ENCODE measurements around the gene PRH1. TPM values are rescaled to one million over a fixed set of nuclear protein-coding genes. Genes with fewer than 3 reads are reported as not detected.

PRH1 gene
- total and polyA plus RNA-seq, 2 donors (not counting 1 experiment from before 2014, with no cell fraction given), result 1.2 to 19.2 TPM

GRCh38 chr12:10900530-10900929, 16.5 kb upstream of the PRH1 start:
- DNase-seq (ENCODE audit: low read depth in 2 of 2), result no peak
- H3K4me2 ChIP-seq (ENCODE audit: extremely low read depth, insufficient read depth, low read length), result no peak overlapping the region
- H3K36me3 ChIP-seq (ENCODE audit: control insufficient read depth, insufficient read depth, low read length), result no peaks in the 10 kb centered on the region
- no peaks in the 10 kb centered on the region for H3K79me2 ChIP-seq (ENCODE audit: control insufficient read depth, insufficient read depth, low read length)
- no peak overlapping the region for H3K4me3 ChIP-seq (replicated peaks in 1 of 4; ENCODE audit: control extremely low read depth in 1 of 4, insufficient read depth in 1 of 4, low read depth in 3 of 4, low read length in 4 of 4)
- TF ChIP-seq CTCF (conservative IDR thresholded peaks at IDR 0.05 in 1 of 2, IDR thresholded peaks at IDR 0.05 in 1 of 2; ENCODE audit: low read depth in 1 of 2, low read length in 2 of 2) (no peak), EZH2 (IDR thresholded peaks at IDR 0.05; ENCODE audit: low read length, missing control alignments) (no peak)
- no peak overlapping the region for H2AFZ ChIP-seq (ENCODE audit: low read length)
- H3K4me1 ChIP-seq (ENCODE audit: control insufficient read depth, extremely low read depth, insufficient read depth, low read length), result no peaks in the 10 kb centered on the region
- no peak overlapping the region for H3K27ac ChIP-seq (ENCODE audit: insufficient read depth, low read length)
- no peaks in the 10 kb centered on the region for H4K20me1 ChIP-seq (ENCODE audit: control insufficient read depth, extremely low read depth, insufficient read depth, low read length)
- no peaks in the 10 kb centered on the region for H3K9me3 ChIP-seq (ENCODE audit: control insufficient read depth, insufficient read depth, low read depth, low read length)
- H3K27me3 ChIP-seq (ENCODE audit: control insufficient read depth, insufficient read depth, low read length), result no peaks in the 10 kb centered on the region
- no peak overlapping the region for H3K9ac ChIP-seq (ENCODE audit: insufficient read depth, low read length)

GRCh38 chr12:10896854-10897253, 12.8 kb upstream of the PRH1 start:
- Histone ChIP-seq H3K27ac (ENCODE audit: insufficient read depth, low read length) (no peak overlapping the region), H3K36me3 (ENCODE audit: control insufficient read depth, insufficient read depth, low read length) (no peaks in the 10 kb centered on the region), H3K79me2 (ENCODE audit: control insufficient read depth, insufficient read depth, low read length) (no peaks in the 10 kb centered on the region), H4K20me1 (ENCODE audit: control insufficient read depth, extremely low read depth, insufficient read depth, low read length) (no peaks in the 10 kb centered on the region), H3K27me3 (ENCODE audit: control insufficient read depth, insufficient read depth, low read length) (no peaks in the 10 kb centered on the region), H3K4me3 (replicated peaks in 1 of 4; ENCODE audit: control extremely low read depth in 1 of 4, insufficient read depth in 1 of 4, low read depth in 3 of 4, low read length in 4 of 4) (no peak overlapping the region), H3K9ac (ENCODE audit: insufficient read depth, low read length) (no peak overlapping the region), H3K4me1 (ENCODE audit: control insufficient read depth, extremely low read depth, insufficient read depth, low read length) (no peaks in the 10 kb centered on the region), H3K9me3 (ENCODE audit: control insufficient read depth, insufficient read depth, low read depth, low read length) (no peaks in the 10 kb centered on the region), H3K4me2 (ENCODE audit: extremely low read depth, insufficient read depth, low read length) (no peak overlapping the region), H2AFZ (ENCODE audit: low read length) (no peak overlapping the region)
- TF ChIP-seq CTCF (conservative IDR thresholded peaks at IDR 0.05 in 1 of 2, IDR thresholded peaks at IDR 0.05 in 1 of 2; ENCODE audit: low read depth in 1 of 2, low read length in 2 of 2) (no peak), EZH2 (IDR thresholded peaks at IDR 0.05; ENCODE audit: low read length, missing control alignments) (no peak)
- no peak for DNase-seq (ENCODE audit: low read depth in 2 of 2)

- Histone ChIP-seq H3K9ac (ENCODE audit: insufficient read depth, low read length) (no peak overlapping the region), H3K4me2 (ENCODE audit: extremely low read depth, insufficient read depth, low read length) (no peak overlapping the region), H2AFZ (ENCODE audit: low read length) (no peak overlapping the region), H3K27ac (ENCODE audit: insufficient read depth, low read length) (no peak overlapping the region), H3K4me3 (replicated peaks in 1 of 4; ENCODE audit: control extremely low read depth in 1 of 4, insufficient read depth in 1 of 4, low read depth in 3 of 4, low read length in 4 of 4) (no peak overlapping the region), H3K27me3 (ENCODE audit: control insufficient read depth, insufficient read depth, low read length) (no peaks in the 10 kb centered on the region), H3K36me3 (ENCODE audit: control insufficient read depth, insufficient read depth, low read length) (no peaks in the 10 kb centered on the region), H3K4me1 (ENCODE audit: control insufficient read depth, extremely low read depth, insufficient read depth, low read length) (no peaks in the 10 kb centered on the region), H3K79me2 (ENCODE audit: control insufficient read depth, insufficient read depth, low read length) (no peaks in the 10 kb centered on the region), H4K20me1 (ENCODE audit: control insufficient read depth, extremely low read depth, insufficient read depth, low read length) (no peaks in the 10 kb centered on the region), H3K9me3 (ENCODE audit: control insufficient read depth, insufficient read depth, low read depth, low read length) (no peaks in the 10 kb centered on the region)
- DNase-seq (ENCODE audit: low read depth in 2 of 2), result no peak
- TF ChIP-seq CTCF (conservative IDR thresholded peaks at IDR 0.05 in 1 of 2, IDR thresholded peaks at IDR 0.05 in 1 of 2; ENCODE audit: low read depth in 1 of 2, low read length in 2 of 2), result no peak
- TF ChIP-seq EZH2 (IDR thresholded peaks at IDR 0.05; ENCODE audit: low read length, missing control alignments), result no peak
Measured at GRCh38 chr12:10891937-10892336, 7.9 kb upstream of the PRH1 start.

Data from fibroblast of lung (primary cell).